Measurements from ENCODE around the gene NACAD.

- TF ChIP-seq TAF1 (IDR thresholded peaks at IDR 0.05; ENCODE audit: low read depth) (no peak), EZH2 (IDR thresholded peaks at IDR 0.05; ENCODE audit: borderline replicate concordance, insufficient read depth, low read length, poor library complexity, severe bottlenecking) (no peak), MXI1 (conservative IDR thresholded peaks at IDR 0.05; ENCODE audit: poor library complexity, severe bottlenecking) (no peak)
- TF ChIP-seq, protein P1, sequence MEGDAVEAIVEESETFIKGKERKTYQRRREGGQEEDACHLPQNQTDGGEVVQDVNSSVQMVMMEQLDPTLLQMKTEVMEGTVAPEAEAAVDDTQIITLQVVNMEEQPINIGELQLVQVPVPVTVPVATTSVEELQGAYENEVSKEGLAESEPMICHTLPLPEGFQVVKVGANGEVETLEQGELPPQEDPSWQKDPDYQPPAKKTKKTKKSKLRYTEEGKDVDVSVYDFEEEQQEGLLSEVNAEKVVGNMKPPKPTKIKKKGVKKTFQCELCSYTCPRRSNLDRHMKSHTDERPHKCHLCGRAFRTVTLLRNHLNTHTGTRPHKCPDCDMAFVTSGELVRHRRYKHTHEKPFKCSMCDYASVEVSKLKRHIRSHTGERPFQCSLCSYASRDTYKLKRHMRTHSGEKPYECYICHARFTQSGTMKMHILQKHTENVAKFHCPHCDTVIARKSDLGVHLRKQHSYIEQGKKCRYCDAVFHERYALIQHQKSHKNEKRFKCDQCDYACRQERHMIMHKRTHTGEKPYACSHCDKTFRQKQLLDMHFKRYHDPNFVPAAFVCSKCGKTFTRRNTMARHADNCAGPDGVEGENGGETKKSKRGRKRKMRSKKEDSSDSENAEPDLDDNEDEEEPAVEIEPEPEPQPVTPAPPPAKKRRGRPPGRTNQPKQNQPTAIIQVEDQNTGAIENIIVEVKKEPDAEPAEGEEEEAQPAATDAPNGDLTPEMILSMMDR (IDR thresholded peaks at IDR 0.05; ENCODE audit: poor library complexity, severe bottlenecking), result no peak
Observed at GRCh38 chr7:45133877-45134276, 45.1 kb upstream of the NACAD start.
